Breast epithelium (tissue), 4 donors: ENCODE measurements around the gene C6orf62. TPM values are rescaled to one million over a fixed set of nuclear protein-coding genes. Genes with fewer than 3 reads are reported as not detected.
"Not testable (repeated sequence)": the region's sequence is repeated elsewhere in the genome, so short reads cannot be mapped to it uniquely, and the experiment has no call there.

Source experiments
- DNase-seq, 2 donors: peaks; one replicate each; pipeline ENCODE4 v3.0.0-alpha.2; 2019; ENCODE audit warnings: low spot score in 2 of 2
- H3K27ac ChIP-seq, 2 donors: fragments of 200-600 bp; sonication (generic) in 1 of 2; one replicate each; pipeline ENCODE4 v1.5.1; 2016 to 2019; ENCODE audit warnings: mild to moderate bottlenecking in 1 of 2
- H3K27me3 ChIP-seq, 2 donors: fragments of 200-600 bp; sonication (generic) in 1 of 2; one replicate each; pipeline versions ENCODE4 v1.5.1 to v1.6.0; 2017 to 2019; ENCODE audit warnings: control low read depth in 1 of 2, mild to moderate bottlenecking in 1 of 2
- H3K36me3 ChIP-seq: fragments of 200-600 bp; one replicate; pipeline ENCODE4 v1.5.1; 2019
- H3K4me1 ChIP-seq, 2 donors: fragments of 200-600 bp; sonication (generic); one replicate each; pipeline ENCODE4 v1.5.1; 2016 to 2019; ENCODE audit warnings: control low read depth in 1 of 2
- H3K4me3 ChIP-seq, 3 donors: fragments of 200-600 bp; sonication (generic); 1 replicate in 2 of 3; 2 replicates in 1 of 3; pipeline ENCODE4 v1.5.1; 2016 to 2019; ENCODE audit warnings: mild to moderate bottlenecking in 3 of 3, moderate library complexity in 2 of 3
- H3K9me3 ChIP-seq, 2 donors: fragments of 200-600 bp; sonication (generic) in 1 of 2; one replicate each; pipeline ENCODE4 v1.5.1; 2016 to 2019; ENCODE audit warnings: control low read depth in 1 of 2
- CTCF ChIP-seq, 3 donors: fragments of 450-650 bp; IDR thresholded peaks; one replicate each; pipeline ENCODE4 v1.5.1; 2016 to 2017; ENCODE audit warnings: antibody characterized with exemption in 3 of 3, mild to moderate bottlenecking in 3 of 3, moderate library complexity in 3 of 3
- POLR2A ChIP-seq: fragments of 450-650 bp; IDR thresholded peaks from one replicate; pipeline ENCODE4 v1.6.1; 2016; ENCODE audit warnings: antibody characterized with exemption, mild to moderate bottlenecking, moderate library complexity
- POLR2AphosphoS5 ChIP-seq, 3 donors: sonication (generic); formaldehyde crosslinking; IDR thresholded peaks; one replicate each; pipeline ENCODE4 v1.6.1; 2017; ENCODE audit warnings: antibody characterized with exemption in 3 of 3
- intact Hi-C: fragments of 100-400 bp; cut with DNase I; formaldehyde crosslinking; loops from one replicate; pipeline ENCODE4 v1.15.1; 2023; ENCODE audit warnings: low total_unique reads
- total RNA-seq, 3 donors: library from RNA; depleted of rRNA; stranded (reverse); fragments of >200 nt; gene quantifications; one replicate each; pipeline ENCODE4 v1.1.0, GENCODE V29; 2016

Gene C6orf62
- total RNA-seq, 3 donors from 2014 or later = 57.0 to 86.1 (median 66.1) TPM

GRCh38 chr6:24686946-24687345 is 32.0 kb downstream of the C6orf62 start:
- no peak overlapping the region for H3K4me3 ChIP-seq
- H3K27ac ChIP-seq = no peak overlapping the region
- H3K36me3 ChIP-seq = no peaks in the 10 kb centered on the region
- intact Hi-C loops = no loop called here
- TF ChIP-seq POLR2AphosphoS5 (IDR thresholded peaks at IDR 0.05) (no peak), POLR2A (no peak), CTCF (IDR thresholded peaks at IDR 0.05) (no peak)
- no peaks in the 10 kb centered on the region for H3K27me3 ChIP-seq
- DNase-seq = no peak
- H3K9me3 ChIP-seq = no peaks in the 10 kb centered on the region
- H3K4me1 ChIP-seq = no peaks in the 10 kb centered on the region

- intact Hi-C loops = no loop called here
- no peak for DNase-seq
- Histone ChIP-seq H3K9me3 (no peaks in the 10 kb centered on the region), H3K4me3 (no peak overlapping the region), H3K27me3 (no peaks in the 10 kb centered on the region), H3K36me3 (no peaks in the 10 kb centered on the region), H3K4me1 (no peaks in the 10 kb centered on the region), H3K27ac (no peak overlapping the region)
- TF ChIP-seq POLR2A = no peak
- TF ChIP-seq POLR2AphosphoS5 (IDR thresholded peaks at IDR 0.05) = no peak
- TF ChIP-seq CTCF (IDR thresholded peaks at IDR 0.05) = no peak
Measured at GRCh38 chr6:24686408-24686807, 32.5 kb downstream of the C6orf62 start.

- Histone ChIP-seq H3K27ac (no peak overlapping the region), H3K4me3 (no peak overlapping the region), H3K36me3 (no peaks in the 10 kb centered on the region), H3K27me3 (no peaks in the 10 kb centered on the region), H3K9me3 (no peaks in the 10 kb centered on the region), H3K4me1 (no peaks in the 10 kb centered on the region)
- intact Hi-C loops = no loop called here
- TF ChIP-seq POLR2AphosphoS5 (IDR thresholded peaks at IDR 0.05) (no peak), POLR2A (no peak)
- DNase-seq = no peak
Measured at GRCh38 chr6:24683297-24684296, 35.4 kb downstream of the C6orf62 start.

GRCh38 chr6:24680582-24680981 is 38.4 kb downstream of the C6orf62 start:
- H3K4me3 ChIP-seq = no peak overlapping the region
- H3K36me3 ChIP-seq = no peaks in the 10 kb centered on the region
- H3K27me3 ChIP-seq = no peaks in the 10 kb centered on the region
- H3K9me3 ChIP-seq = no peaks in the 10 kb centered on the region
- TF ChIP-seq POLR2AphosphoS5 (IDR thresholded peaks at IDR 0.05) (no peak), POLR2A (no peak), CTCF (IDR thresholded peaks at IDR 0.05) (no peak)
- H3K27ac ChIP-seq = no peak overlapping the region
- intact Hi-C loops = no loop called here
- H3K4me1 ChIP-seq = no peaks in the 10 kb centered on the region
- DNase-seq = no peak

- H3K27me3 ChIP-seq, DNase-seq, intact Hi-C loops, H3K9me3 ChIP-seq, H3K27ac ChIP-seq, H3K4me3 ChIP-seq, H3K4me1 ChIP-seq, H3K36me3 ChIP-seq: not testable (repeated sequence)
Measured at GRCh38 chr6:24678792-24679352, 40.1 kb downstream of the C6orf62 start.

GRCh38 chr6:24673625-24674024 is 45.3 kb downstream of the C6orf62 start:
- H3K27me3 ChIP-seq = no peaks in the 10 kb centered on the region
- no peak overlapping the region for H3K27ac ChIP-seq
- H3K4me1 ChIP-seq = no peaks in the 10 kb centered on the region
- H3K36me3 ChIP-seq = no peaks in the 10 kb centered on the region
- intact Hi-C loops = no loop called here
- peaks cover 0 to 15% of the 10 kb centered on the region in 2 donors for H3K9me3 ChIP-seq
- no peak for TF ChIP-seq POLR2AphosphoS5 (IDR thresholded peaks at IDR 0.05)
- TF ChIP-seq CTCF (IDR thresholded peaks at IDR 0.05) = no peak
- no peak for TF ChIP-seq POLR2A
- no peak overlapping the region for H3K4me3 ChIP-seq
- DNase-seq = no peak
